Choroid plexus epithelial cell (primary cell): Measurements from ENCODE around the gene DNTTIP2.

Source experiments
- DNase-seq: peaks from one replicate; pipeline ENCODE4 v3.0.0-alpha.2; 2010; ENCODE audit warnings: low read depth
- H3K4me3 ChIP-seq: 2 replicates; pipeline ENCODE4 v1.5.1; 2011; ENCODE audit warnings: low read depth, mild to moderate bottlenecking, control low read depth, low read length, moderate library complexity
- TF ChIP-seq, protein P1 (sequence below): conservative IDR thresholded peaks from 2 replicates; pipeline ENCODE4 v1.5.1; 2011; ENCODE audit warnings: low read depth, mild to moderate bottlenecking, control low read depth, inconsistent platforms, low read length, moderate library complexity

Gene DNTTIP2

DNA sequence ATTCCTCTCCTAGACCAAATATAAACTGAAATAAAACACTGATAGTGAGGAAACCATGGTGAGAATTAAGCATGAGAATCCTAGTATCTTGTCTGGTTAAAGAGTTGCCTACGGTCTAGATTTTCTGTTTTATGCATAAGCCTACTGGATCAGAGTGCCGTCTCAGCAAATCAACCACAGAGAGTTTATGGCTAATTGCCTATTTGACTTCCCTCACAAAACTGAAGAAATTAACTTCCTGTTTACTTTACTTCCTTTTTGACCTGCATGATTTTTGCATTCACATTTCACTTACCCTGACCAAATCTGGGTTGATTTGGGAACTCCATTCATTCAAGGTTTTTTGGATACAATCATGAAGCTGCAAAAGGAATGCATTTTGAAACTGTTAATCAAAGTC is 25.2 kb upstream of the DNTTIP2 start:
- H3K4me3 ChIP-seq = no peak overlapping the region
- TF ChIP-seq, protein P1, sequence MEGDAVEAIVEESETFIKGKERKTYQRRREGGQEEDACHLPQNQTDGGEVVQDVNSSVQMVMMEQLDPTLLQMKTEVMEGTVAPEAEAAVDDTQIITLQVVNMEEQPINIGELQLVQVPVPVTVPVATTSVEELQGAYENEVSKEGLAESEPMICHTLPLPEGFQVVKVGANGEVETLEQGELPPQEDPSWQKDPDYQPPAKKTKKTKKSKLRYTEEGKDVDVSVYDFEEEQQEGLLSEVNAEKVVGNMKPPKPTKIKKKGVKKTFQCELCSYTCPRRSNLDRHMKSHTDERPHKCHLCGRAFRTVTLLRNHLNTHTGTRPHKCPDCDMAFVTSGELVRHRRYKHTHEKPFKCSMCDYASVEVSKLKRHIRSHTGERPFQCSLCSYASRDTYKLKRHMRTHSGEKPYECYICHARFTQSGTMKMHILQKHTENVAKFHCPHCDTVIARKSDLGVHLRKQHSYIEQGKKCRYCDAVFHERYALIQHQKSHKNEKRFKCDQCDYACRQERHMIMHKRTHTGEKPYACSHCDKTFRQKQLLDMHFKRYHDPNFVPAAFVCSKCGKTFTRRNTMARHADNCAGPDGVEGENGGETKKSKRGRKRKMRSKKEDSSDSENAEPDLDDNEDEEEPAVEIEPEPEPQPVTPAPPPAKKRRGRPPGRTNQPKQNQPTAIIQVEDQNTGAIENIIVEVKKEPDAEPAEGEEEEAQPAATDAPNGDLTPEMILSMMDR = no peak
- DNase-seq = peak; percentile 34

DNA sequence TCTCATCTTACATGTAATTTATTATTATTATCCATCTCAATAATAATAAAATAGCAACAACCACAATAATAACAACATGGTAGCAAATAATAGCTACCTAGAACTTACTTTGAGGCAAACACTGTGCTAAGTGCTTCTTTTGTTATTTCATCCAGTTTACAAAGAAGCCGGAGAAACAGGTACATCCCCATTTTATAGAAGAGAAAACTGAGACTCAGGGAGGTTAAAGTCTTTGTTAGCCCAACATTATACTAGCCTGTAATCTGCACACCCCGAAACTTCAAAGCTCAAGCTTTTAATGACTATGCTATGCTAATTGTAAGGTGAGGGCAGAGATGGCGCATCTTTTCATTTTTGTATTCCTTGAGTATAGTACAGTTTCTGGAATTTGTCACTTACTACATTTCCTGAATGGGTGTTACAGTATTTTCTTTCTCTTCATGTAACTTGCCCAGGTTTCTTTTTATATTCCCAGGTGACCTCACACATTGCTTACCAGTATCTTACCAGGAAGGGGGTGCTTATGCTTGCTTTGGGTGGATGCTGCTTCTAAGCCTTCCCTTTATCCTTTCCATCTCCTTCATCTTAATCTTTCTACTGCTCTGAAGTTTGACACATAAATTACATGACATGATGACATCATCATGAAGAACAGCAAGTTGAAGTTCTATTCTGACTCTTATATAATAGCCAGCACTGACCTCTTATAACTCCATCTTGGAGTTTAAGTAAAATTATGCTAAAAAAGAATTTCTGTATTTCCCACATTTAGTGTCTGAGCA is 21.9 kb upstream of the DNTTIP2 start:
- no peak overlapping the region for H3K4me3 ChIP-seq
- TF ChIP-seq, protein P1 = no peak
- DNase-seq = no peak

DNA sequence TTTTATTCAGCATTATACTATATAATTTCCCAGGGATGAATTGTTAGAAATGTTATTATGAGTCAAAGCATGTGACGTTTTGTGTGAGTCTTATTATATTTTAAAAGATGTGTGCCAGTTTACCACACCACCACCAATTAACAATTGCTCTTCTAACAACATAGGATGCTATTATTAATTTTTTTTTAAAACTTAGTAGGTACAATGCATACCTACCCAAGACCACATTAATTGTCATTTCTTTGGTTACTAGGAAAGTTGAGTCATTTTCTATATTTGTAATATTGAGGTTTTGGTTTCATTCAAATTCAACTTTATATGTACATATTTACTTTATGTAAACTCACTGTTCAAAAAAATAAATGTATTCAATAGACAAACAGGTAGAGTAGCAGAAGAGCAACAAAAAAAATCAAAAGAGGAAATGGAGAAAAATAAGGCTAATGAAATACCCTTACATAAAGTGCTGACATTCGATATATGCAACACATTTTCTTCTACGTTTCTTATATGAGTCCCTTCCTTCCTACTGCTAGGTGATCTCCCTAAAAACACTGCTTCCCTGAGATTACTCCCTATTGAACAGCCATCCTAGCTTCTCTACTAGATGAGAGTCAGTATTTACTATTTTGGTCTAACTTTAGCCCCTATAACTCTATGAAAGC is 20.7 kb upstream of the DNTTIP2 start:
- DNase-seq = no peak
- TF ChIP-seq, protein P1 = no peak
- H3K4me3 ChIP-seq = no peak overlapping the region

DNA sequence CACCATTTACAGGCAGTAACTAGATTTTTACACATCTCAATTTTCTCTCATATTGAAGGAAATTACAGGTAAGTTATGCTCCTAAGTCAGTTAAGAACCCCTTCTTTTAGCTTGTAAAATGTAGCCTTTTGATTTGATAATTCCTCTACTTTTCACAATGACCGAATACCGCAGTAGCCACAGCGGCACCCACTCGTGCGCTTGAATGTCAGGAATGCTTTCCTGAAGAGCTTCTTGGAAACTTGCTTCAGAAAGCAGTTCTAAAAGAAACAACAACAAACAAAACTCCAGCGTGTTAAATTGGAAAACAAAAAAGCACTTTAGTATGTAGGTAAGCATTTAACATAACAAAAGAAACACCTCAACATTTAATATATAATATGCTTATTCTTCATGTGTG is 9.9 kb upstream of the DNTTIP2 start:
- no peak overlapping the region for H3K4me3 ChIP-seq
- TF ChIP-seq, protein P1 = no peak
- DNase-seq = no peak

DNA sequence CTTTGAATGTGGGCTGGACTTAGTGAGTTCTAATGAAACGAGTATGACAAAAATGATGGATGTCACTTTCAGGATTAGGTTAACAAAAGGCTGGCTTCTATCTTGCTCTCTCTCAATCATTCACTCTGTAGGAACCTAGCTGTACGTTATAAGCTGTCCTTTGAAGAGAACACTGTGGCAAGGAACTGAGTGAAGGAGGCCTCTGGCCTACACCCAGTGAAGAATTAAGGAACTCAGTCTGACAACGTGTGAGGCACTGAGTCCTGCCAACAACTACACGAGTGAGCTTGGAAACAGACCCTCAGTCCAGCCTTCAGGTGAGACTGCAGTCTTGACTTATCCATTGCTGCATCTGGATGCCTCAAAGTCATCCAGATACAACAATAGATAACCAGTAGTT is 3.3 kb upstream of the DNTTIP2 start:
- TF ChIP-seq, protein P1 = no peak
- DNase-seq = no peak
- H3K4me3 ChIP-seq = no peak overlapping the region

DNA sequence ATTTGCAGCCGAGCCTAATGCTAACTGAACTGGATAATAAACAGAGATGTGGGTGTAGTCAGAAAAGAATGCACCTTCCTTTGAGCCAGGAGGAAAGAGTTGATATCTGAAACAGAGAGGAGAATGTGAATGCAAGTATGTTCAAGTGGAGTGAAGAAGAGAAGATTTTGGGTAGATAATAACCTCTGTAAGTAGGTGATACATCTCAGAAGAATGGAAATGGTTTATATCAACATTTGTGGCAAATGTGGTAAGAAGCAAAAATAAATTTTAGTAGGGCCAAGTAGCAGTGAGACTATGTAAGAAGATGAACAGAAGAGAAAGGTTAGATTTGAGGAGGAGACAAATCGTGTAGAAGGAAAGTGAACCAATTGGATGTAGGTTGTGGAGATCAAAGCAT is 1.7 kb upstream of the DNTTIP2 start:
- TF ChIP-seq, protein P1 = no peak
- H3K4me3 ChIP-seq = no peak overlapping the region
- no peak for DNase-seq

DNA sequence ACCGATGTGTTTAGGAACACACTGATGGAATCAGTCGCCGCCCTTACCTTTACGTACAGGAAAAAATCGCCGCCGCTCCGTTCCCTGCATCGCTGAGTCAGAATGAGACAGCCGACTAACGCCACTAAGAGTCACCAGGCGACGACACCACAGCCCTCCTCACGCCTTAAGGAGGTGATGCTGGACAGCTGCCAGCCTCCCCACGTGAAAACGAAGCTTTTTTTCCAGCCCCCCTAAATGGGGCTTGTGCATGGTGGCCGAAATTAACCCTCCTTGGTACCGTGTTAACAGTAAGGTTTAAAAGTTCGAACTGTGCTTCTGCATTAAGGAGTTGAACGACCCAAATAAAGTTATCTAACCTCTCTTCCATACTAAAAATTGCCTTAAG is 511 bp downstream of the DNTTIP2 start:
- TF ChIP-seq, protein P1 = no peak

More for the DNA sequence above, 511 bp downstream of the DNTTIP2 start:
- DNase-seq = no peak
- peak overlapping the region; percentile 95 for H3K4me3 ChIP-seq
